GM12872 (cell line): ENCODE measurements around the gene TTC28.

Source experiments
- CTCF ChIP-seq: IDR thresholded peaks from 3 replicates; pipeline ENCODE4 v1.5.1; 2011; ENCODE audit warnings: low read depth, mild to moderate bottlenecking, low read length, moderate library complexity; ENCODE audit not compliant: insufficient read depth

TTC28 gene

DNA sequence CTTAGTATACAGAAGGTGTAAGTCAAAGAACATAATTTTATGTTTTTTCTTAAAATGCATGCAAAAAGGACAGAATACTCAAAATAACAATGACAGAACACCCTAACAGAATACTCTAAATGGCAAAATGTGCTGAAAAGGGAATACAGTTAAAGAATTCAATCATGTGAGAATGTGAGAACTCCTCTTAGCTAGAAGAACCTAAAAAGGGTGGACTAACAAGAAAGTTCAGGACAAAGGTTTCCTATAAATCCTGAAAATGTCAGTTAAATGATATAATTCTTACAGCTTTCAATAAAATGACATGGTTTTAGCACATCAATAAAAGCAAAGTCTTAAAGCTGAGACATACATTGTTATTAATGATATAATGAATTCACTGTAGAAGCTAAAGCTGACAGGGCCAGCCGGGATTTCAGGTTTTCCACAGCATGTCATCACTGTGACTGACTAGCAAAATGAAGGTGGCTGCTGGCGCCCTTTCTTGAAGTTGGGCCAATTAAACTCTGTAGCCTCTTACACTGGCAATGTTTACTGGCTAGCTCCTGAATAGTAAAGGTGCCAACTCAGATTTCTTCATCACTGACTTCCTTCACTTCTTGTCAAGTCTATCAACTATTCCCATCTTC, 244.4 kb downstream of the TTC28 start:
- TF ChIP-seq CTCF = no peak

- no peak for TF ChIP-seq CTCF
Observed at GRCh38 chr22:28430466-28431025, 249.1 kb downstream of the TTC28 start.

DNA sequence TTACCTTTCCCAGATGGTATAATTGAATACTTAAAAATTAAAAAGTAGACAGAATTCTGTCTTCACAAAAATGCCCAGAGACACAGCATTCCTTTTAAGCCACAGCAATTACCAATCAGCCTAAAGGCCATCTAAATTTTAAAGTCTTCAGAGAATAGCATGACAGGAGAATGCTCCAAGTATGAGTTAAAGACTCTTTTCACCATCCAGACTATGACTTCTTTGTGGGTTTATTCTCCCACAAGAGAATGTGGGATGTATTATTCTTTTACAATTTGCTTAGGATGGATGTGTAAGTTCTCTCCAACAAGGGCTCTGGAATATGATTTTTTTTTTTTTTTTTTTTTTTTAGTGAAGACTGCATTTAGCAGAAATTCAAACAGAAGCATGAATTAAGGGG, 249.9 kb downstream of the TTC28 start:
- TF ChIP-seq CTCF = no peak

DNA sequence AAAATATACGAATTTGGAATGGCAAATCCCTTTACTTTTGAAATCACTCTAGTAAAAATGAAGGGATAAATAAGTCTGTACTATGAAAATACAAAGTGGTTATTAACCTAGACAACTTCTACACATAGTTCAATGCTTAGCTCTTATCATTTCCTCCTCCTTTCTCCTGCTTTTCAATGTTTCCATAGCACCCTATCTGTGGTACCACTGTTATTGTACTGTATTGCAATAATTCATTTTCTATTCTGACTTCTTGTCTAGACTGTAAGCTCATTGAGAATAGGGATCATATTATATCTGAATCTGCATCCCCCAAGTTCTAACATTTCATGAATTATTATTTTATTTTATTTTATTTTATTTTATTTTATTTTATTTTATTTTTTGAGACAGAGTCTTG, 251.4 kb downstream of the TTC28 start:
- TF ChIP-seq CTCF = no peak

GRCh38 chr22:28426346-28427132, 253.1 kb downstream of the TTC28 start:
- TF ChIP-seq CTCF = no peak

- no peak for TF ChIP-seq CTCF
Observed at GRCh38 chr22:28425211-28425610, 254.4 kb downstream of the TTC28 start.

DNA sequence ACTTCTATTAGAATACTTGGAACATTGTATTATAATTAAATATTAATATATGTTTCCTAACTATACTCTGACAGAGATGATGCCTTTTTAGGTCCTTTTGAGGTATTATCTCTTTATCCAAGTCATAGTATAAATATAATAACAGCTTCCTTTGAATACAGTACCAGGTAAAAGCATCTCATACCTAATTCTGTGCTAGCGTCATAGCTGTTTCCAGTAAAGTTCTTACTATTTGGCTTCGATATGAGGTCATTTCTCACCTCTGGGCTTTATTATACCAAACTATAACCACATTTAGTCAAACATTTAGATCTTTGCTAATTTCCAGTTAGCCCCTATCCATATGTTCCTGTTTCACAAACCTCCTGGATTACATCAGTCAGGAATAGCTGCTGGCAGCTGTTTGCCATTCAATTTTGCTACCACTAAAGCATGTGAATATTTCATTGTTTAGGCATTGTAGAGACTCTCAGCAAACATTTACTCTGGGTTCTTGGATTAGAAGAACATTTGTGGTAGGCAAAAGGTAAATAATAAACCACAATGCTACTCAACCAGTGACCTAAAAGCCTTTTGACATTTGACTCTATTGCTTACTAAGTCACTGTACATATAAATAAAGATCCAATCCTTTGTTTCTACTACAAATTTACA, 255.1 kb downstream of the TTC28 start:
- no peak for TF ChIP-seq CTCF
